ENCODE data around the gene CHD9.
"Not testable (repeated sequence)": the region's sequence is repeated elsewhere in the genome, so short reads cannot be mapped to it uniquely, and the experiment has no call there.

Gene CHD9

GRCh38 chr16:53135329-53135728 lies 80.5 kb downstream of the CHD9 start:
- FAIRE-seq = no peak

- no peak for FAIRE-seq
Measured at GRCh38 chr16:53142823-53143568, 88.2 kb downstream of the CHD9 start.

DNA sequence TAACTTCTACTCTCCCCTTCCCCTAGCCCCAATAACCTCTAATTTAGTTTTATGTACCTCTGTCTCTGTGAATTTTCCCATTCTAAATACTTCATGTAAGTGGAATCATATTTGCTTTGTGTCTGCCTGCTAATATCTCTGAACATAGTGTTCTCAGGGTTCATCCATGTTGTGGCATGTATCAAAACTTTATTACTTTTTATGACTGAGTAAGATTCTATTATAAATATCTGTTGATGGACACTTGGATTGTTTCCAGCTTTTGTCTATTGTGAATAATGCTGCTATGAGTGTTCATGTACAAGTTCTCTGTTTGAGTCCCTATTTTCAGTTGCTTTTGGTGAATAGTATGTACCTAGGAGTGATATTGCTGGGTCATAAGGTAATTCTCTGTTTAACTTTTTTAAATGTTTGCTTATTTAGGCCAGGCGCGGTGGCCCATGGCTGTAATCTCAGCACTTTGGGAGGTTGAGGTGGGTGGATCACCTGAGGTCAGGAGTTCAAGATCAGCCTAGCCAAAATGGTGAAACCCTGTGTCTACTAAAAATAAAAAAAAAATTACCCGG lies 92.8 kb downstream of the CHD9 start:
- no peak for FAIRE-seq

GRCh38 chr16:53150769-53151168 lies 96.0 kb downstream of the CHD9 start:
- FAIRE-seq = no peak

DNA sequence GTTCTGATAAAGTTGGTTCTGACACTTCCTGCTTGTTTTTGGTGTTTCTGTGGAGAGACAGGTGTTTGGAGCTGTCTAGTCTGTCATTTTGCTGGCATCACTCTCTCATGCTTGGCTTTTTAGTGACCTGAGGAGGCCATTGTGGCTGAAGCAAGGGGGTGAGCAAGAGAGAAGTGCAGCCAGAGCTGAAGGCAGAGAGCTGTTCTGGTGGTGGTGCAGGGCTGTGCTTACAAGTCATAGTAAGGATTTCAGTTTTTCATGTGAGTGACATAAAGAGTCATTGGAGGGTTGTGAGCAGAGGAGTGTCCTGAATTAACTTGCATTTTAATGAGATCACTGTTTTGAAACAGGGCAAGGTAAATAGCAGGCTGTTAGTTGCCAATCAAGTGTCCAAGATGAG lies 97.5 kb downstream of the CHD9 start:
- no peak for FAIRE-seq

DNA sequence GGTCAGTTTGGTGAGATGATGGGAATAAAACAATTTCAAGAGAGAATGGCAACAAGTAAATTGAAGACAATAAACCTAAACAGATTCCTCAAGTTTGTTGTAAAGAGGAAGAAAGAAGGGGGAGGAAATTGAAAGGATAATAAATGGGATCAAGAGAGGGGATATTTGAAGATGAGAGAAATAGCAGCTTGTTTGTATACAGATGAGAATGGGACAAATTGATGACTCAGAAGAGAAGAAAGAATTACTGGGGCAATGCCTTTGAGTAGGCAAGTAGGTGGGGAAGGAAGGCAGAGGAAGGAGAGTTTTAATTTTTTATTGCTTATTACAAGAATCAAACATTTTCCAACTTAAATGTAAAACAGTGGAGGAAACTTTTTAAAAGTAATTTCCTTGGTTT lies 98.3 kb downstream of the CHD9 start:
- no peak for FAIRE-seq

DNA sequence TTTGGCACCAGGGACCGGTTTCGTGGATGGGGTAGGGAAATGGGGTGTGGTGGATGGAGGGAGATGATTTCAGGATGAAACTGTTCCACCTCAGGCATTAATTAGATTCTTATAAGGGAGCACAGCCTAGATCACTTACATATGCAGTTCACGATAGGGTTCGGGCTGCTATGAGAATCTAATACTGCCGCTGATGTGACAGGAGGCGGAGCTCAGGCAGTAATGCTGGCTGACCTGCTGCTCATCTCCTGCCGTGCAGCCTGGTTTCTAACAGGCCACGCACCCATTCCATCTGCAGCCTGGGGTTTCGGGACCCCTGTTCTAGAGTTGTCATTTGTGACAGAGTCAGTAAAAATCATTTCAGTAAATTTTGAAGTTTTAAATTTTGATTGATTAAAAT lies 99.7 kb downstream of the CHD9 start:
- no peak for FAIRE-seq

- FAIRE-seq = no peak
Measured at GRCh38 chr16:53156516-53156915, 101.7 kb downstream of the CHD9 start.

GRCh38 chr16:53159781-53160436 lies 105.1 kb downstream of the CHD9 start:
- no peak for FAIRE-seq

- FAIRE-seq = no peak
Measured at GRCh38 chr16:53166099-53166498, 111.3 kb downstream of the CHD9 start.

- FAIRE-seq = no peak
Measured at GRCh38 chr16:53168744-53169143, 114.0 kb downstream of the CHD9 start.

GRCh38 chr16:53172517-53172916 lies 117.7 kb downstream of the CHD9 start:
- FAIRE-seq = no peak

DNA sequence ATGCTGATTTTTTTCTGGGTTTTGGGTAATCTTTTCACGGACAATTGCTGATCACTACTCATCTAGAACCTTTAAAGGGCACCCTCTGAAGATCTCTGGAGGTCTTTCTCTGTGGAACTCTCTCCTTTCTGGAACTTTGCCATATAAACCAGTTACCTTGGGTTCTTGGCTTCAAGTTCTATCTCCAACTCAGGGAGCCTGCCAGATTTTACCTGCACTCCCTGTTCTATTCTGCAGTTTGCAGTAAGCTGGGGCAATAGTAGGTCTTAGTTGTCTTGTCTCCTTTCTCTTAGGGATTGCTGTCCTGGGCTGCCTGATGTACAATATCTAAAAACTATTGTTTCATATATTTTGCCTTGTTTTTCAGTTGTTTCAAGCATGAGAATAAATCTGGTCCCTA lies 120.3 kb downstream of the CHD9 start:
- no peak for FAIRE-seq

DNA sequence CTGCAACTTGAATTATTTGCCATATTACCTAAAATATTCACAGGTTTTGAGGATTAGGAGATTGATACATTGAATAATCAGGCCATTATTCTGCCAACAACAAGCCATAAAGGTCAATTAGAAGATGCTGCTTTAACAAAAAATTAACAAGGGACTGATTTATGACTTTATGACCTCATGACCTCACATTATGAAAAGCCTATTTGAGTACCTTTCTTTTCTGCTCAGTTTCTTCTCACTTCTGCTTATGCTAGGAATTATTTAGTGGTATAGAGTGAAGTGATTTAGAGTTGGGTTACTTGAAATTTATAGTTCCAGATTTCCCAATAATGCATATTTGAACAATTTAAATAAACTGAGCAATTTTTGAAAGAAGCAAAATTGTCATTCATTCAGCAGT lies 121.6 kb downstream of the CHD9 start:
- no peak for FAIRE-seq

- FAIRE-seq = no peak
Measured at GRCh38 chr16:53183442-53183841, 128.7 kb downstream of the CHD9 start.

DNA sequence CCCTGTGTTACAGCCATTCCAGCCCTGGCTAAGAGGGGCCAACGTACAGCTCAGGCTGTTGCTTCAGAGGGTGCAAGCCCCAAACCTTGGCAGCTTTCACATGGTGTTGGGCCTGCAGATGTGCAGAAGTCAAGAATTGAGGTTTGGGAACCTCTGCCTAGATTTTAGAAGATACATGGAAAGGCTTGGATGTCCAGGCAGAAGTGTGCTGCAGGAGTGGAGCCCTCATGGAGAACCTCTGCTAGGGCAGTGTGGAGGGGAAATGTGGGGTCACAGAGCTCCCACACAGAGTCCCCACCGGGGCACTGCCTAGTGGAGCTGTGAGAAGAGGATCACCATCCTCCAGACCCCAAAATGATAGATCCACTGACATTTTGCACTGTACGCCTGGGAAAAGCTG lies 130.9 kb downstream of the CHD9 start:
- not testable (repeated sequence) for FAIRE-seq

DNA sequence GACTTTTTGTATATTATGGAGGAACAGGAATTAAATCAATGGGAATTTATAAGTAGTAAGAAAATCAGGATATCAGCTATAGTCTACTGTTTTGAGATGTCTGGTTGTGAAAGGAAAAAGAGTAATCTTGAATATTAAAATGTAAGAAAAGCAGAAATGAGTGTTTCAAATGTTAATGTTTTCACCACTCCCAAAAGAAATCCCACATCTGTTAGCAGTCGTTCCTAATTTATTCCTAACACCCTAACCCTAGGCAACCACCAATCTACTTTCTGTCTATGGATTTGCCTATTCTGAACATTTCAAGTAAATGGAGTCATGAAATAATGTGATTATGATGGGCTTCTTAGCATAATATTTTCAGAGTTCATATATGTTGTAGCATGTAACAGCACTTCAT lies 133.0 kb downstream of the CHD9 start:
- no peak for FAIRE-seq

DNA sequence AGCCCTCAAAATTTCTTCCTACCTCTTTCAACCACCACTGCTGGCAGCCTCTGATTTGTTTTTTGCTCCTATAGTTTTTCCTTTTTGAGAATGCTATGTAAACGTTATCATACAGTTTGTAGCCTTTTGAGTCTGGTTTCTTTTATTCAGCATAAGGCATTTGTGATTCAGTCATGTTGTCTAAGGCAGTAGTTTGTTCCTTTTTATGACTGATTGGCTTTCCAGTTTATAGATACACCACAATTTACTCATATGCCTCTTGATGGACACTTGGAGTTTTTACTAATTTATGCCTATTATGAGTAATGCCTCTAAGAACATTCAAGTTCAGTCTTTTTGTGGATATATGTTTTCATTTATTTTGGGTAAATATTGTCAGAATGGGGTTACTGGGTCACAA lies 136.6 kb downstream of the CHD9 start:
- FAIRE-seq = no peak

DNA sequence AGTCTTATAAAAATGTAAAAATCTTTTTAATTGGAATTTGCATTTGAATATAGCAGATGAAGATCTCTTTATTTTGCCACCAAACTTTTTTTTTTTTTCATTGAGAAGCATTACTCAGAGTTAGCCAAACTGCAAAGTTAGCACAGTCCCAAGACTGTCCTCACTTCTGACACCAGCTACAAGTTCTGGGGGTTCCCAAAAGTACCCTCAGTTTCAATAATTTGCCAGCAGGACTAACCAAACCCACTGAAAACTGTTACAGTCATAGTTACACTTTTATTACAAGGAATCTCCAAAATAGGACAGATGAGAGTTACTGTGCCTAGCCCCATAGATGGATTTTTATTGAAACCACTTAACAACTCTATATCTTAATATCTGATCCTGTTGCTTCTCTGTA lies 144.1 kb downstream of the CHD9 start:
- no peak for FAIRE-seq

DNA sequence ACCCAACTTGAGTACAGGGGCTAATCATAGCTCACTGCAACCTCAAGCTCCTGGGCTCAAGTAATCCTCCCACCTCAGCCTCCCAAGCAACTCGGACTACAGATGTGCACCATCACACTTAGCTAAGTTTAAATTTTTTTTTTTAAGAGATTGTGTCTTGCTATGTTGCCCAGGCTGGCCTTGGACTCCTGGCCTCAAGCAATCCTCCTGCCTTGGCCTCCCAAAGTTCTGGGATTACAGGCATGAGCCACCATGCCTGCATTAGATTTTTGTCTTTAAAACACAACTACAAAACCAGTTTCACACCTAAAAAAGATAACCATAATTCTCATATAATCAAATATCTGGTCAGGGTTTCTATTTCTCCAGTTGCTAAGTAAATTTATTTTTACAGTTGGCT lies 147.1 kb downstream of the CHD9 start:
- no peak for FAIRE-seq

DNA sequence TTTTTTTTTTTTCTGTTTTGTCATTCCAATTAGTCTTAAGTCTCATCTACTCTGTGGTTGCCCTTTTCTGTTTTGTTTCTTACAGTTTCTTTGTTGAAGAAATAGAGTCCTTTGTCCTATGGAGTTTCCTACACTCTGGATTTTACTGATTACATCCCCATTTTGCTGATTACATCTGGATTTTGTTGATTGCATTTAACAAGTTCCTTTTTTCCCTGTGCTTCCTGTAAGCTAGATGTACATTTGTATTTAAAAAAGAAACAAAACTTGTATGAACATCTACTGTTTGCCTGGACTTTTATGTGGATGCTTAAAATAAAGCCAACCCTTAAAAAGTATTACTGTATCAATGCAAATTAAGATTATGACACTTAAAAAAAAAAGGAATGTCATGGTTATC lies 147.6 kb downstream of the CHD9 start:
- FAIRE-seq = no peak

- FAIRE-seq = no peak
Measured at GRCh38 chr16:53207810-53208752, 153.3 kb downstream of the CHD9 start.

GRCh38 chr16:53209429-53209828 lies 154.6 kb downstream of the CHD9 start:
- no peak for FAIRE-seq

Data from colon (tissue), 2 donors.